ENCODE data around the gene C11orf52.

The C11orf52 gene

GRCh38 chr11:111921541-111922230 lies 3.0 kb downstream of the C11orf52 start:
- H3K4me3 ChIP-seq (replicated peaks; ENCODE audit: low read depth, low read length): no peak overlapping the region
- no peak for DNase-seq (ENCODE audit: low read depth)
- TF ChIP-seq CTCF (IDR thresholded peaks at IDR 0.05; ENCODE audit: low read length, missing control alignments): no peak

- no peak for TF ChIP-seq CTCF (IDR thresholded peaks at IDR 0.05; ENCODE audit: low read length, missing control alignments)
- DNase-seq (ENCODE audit: low read depth): peak; percentile 89
- no peak overlapping the region for H3K4me3 ChIP-seq (replicated peaks; ENCODE audit: low read depth, low read length)
These were observed 4.1 kb downstream of the C11orf52 start for GRCh38 chr11:111922803-111923202.

GRCh38 chr11:111923351-111923788 lies 4.7 kb downstream of the C11orf52 start:
- TF ChIP-seq CTCF (IDR thresholded peaks at IDR 0.05; ENCODE audit: low read length, missing control alignments): no peak
- no peak overlapping the region for H3K4me3 ChIP-seq (replicated peaks; ENCODE audit: low read depth, low read length)
- peak; percentile 55 for DNase-seq (ENCODE audit: low read depth)

GRCh38 chr11:111923951-111924350 lies 5.2 kb downstream of the C11orf52 start:
- no peak for TF ChIP-seq CTCF (IDR thresholded peaks at IDR 0.05; ENCODE audit: low read length, missing control alignments)
- H3K4me3 ChIP-seq (replicated peaks; ENCODE audit: low read depth, low read length): no peak overlapping the region
- no peak for DNase-seq (ENCODE audit: low read depth)

- TF ChIP-seq CTCF (IDR thresholded peaks at IDR 0.05; ENCODE audit: low read length, missing control alignments): no peak
- no peak overlapping the region for H3K4me3 ChIP-seq (replicated peaks; ENCODE audit: low read depth, low read length)
- DNase-seq (ENCODE audit: low read depth): no peak
These were observed 7.2 kb downstream of the C11orf52 start for GRCh38 chr11:111925953-111926352.

GRCh38 chr11:111926505-111927391 lies 8.0 kb downstream of the C11orf52 start:
- TF ChIP-seq CTCF (IDR thresholded peaks at IDR 0.05; ENCODE audit: low read length, missing control alignments): no peak

More at GRCh38 chr11:111926505-111927391, 8.0 kb downstream of the C11orf52 start:
- peak; percentile 97 for DNase-seq (ENCODE audit: low read depth)
- peak overlapping the region; percentile 56 for H3K4me3 ChIP-seq (replicated peaks; ENCODE audit: low read depth, low read length)

Data from fibroblast of pulmonary artery (primary cell).